Activated naive CD4-positive, alpha-beta T cell treated with anti-CD3 and anti-CD28 coated beads, Interleukin-2, amount 50 U/mL, for 72 hours (primary cell): Measurements from ENCODE around the gene HECTD4. TPM values are rescaled to one million over a fixed set of nuclear protein-coding genes. Genes with fewer than 3 reads are reported as not detected.
"Not testable (repeated sequence)": the region's sequence is repeated elsewhere in the genome, so short reads cannot be mapped to it uniquely, and the experiment has no call there.

ENCODE experiments used
- ATAC-seq, 2 donors: fragments of 150-1000 bp; cut with Tn5 transposase; 2 replicates each; pipeline ENCODE4 v1.10.0; 2021; ENCODE audit warnings: mild to moderate bottlenecking in 2 of 2, moderate library complexity in 2 of 2
- DNase-seq, 2 donors: peaks; one replicate each; pipeline ENCODE4 v3.0.0; 2021 to 2022; ENCODE audit warnings: low spot score in 2 of 2
- H3K27ac Mint-ChIP-seq, 2 donors: one replicate each; pipeline ENCODE4 v1.8.0; 2022; ENCODE audit warnings: mild to moderate bottlenecking in 2 of 2, mixed read lengths in 2 of 2
- H3K36me3 Mint-ChIP-seq, 2 donors: one replicate each; pipeline ENCODE4 v1.8.0; 2022; ENCODE audit warnings: mixed read lengths in 2 of 2
- H3K9me3 Mint-ChIP-seq, 2 donors: one replicate each; pipeline ENCODE4 v1.8.0; 2022; ENCODE audit warnings: mixed read lengths in 2 of 2
- total RNA-seq, 2 donors: library from RNA; stranded (reverse); gene quantifications; one replicate each; pipeline ENCODE4 v1.2.3, GENCODE V29; 2022

HECTD4 gene
- total RNA-seq, 2 donors from 2014 or later: 26.7 to 31.0 TPM

GRCh38 chr12:112347581-112347982 is 34.6 kb downstream of the HECTD4 start:
- ATAC-seq: peak in 1 of 2 donors; percentile 35
- H3K9me3 Mint-ChIP-seq: no peaks in the 10 kb centered on the region
- no peak for DNase-seq
- no peak overlapping the region for H3K27ac Mint-ChIP-seq
- no peaks in the 10 kb centered on the region for H3K36me3 Mint-ChIP-seq

GRCh38 chr12:112346194-112346593 is 36.0 kb downstream of the HECTD4 start:
- no peaks in the 10 kb centered on the region for H3K36me3 Mint-ChIP-seq
- DNase-seq (no peak), ATAC-seq (no peak)
- no peaks in the 10 kb centered on the region for H3K9me3 Mint-ChIP-seq
- no peak overlapping the region for H3K27ac Mint-ChIP-seq

GRCh38 chr12:112344220-112344619 is 38.0 kb downstream of the HECTD4 start:
- DNase-seq: no peak
- Mint-ChIP-seq H3K9me3 (no peaks in the 10 kb centered on the region), H3K36me3 (no peaks in the 10 kb centered on the region), H3K27ac (no peak overlapping the region)
- no peak for ATAC-seq

GRCh38 chr12:112342587-112342986 is 39.6 kb downstream of the HECTD4 start:
- DNase-seq (no peak), ATAC-seq (no peak)
- Mint-ChIP-seq H3K36me3 (no peaks in the 10 kb centered on the region), H3K9me3 (no peaks in the 10 kb centered on the region), H3K27ac (no peak overlapping the region)

- H3K9me3 Mint-ChIP-seq: no peaks in the 10 kb centered on the region
- no peaks in the 10 kb centered on the region for H3K36me3 Mint-ChIP-seq
- DNase-seq: no peak
- ATAC-seq: no peak
- H3K27ac Mint-ChIP-seq: no peak overlapping the region
Measured at GRCh38 chr12:112341046-112341825, 41.0 kb downstream of the HECTD4 start.

- no peak for DNase-seq
- no peak for ATAC-seq
- Mint-ChIP-seq H3K36me3 (no peaks in the 10 kb centered on the region), H3K27ac (no peak overlapping the region), H3K9me3 (no peaks in the 10 kb centered on the region)
Measured at GRCh38 chr12:112340230-112340629, 42.0 kb downstream of the HECTD4 start.

- H3K27ac Mint-ChIP-seq, DNase-seq, H3K36me3 Mint-ChIP-seq, ATAC-seq, H3K9me3 Mint-ChIP-seq: not testable (repeated sequence)
Measured at GRCh38 chr12:112334999-112335398, 47.2 kb downstream of the HECTD4 start.

GRCh38 chr12:112333019-112333418 is 49.2 kb downstream of the HECTD4 start:
- no peaks in the 10 kb centered on the region for H3K36me3 Mint-ChIP-seq
- DNase-seq (no peak), ATAC-seq (no peak)
- no peak overlapping the region for H3K27ac Mint-ChIP-seq
- H3K9me3 Mint-ChIP-seq: peaks cover 0 to 5% of the 10 kb centered on the region in 2 donors

- DNase-seq: no peak
- no peak for ATAC-seq
- Mint-ChIP-seq H3K9me3 (peaks cover 0 to 5% of the 10 kb centered on the region in 2 donors), H3K27ac (no peak overlapping the region), H3K36me3 (no peaks in the 10 kb centered on the region)
Measured at GRCh38 chr12:112331886-112332285, 50.3 kb downstream of the HECTD4 start.

GRCh38 chr12:112330706-112331105 is 51.5 kb downstream of the HECTD4 start:
- DNase-seq (no peak), ATAC-seq (no peak)
- Mint-ChIP-seq H3K27ac (no peak overlapping the region), H3K36me3 (no peaks in the 10 kb centered on the region), H3K9me3 (peaks cover 0 to 5% of the 10 kb centered on the region in 2 donors)

GRCh38 chr12:112328456-112329124 is 53.6 kb downstream of the HECTD4 start:
- no peak for DNase-seq
- H3K9me3 Mint-ChIP-seq: no peaks in the 10 kb centered on the region
- H3K27ac Mint-ChIP-seq: no peak overlapping the region
- ATAC-seq: no peak
- H3K36me3 Mint-ChIP-seq: no peaks in the 10 kb centered on the region

- DNase-seq (no peak), ATAC-seq (no peak)
- no peak overlapping the region for H3K27ac Mint-ChIP-seq
- H3K36me3 Mint-ChIP-seq: no peaks in the 10 kb centered on the region
- H3K9me3 Mint-ChIP-seq: no peaks in the 10 kb centered on the region
Measured at GRCh38 chr12:112327209-112327938, 54.9 kb downstream of the HECTD4 start.

GRCh38 chr12:112325622-112326207 is 56.5 kb downstream of the HECTD4 start:
- no peak for DNase-seq
- no peak for ATAC-seq
- H3K27ac Mint-ChIP-seq: no peak overlapping the region
- H3K36me3 Mint-ChIP-seq: no peaks in the 10 kb centered on the region
- H3K9me3 Mint-ChIP-seq: no peaks in the 10 kb centered on the region

GRCh38 chr12:112325157-112325556 is 57.1 kb downstream of the HECTD4 start:
- Mint-ChIP-seq H3K9me3 (no peaks in the 10 kb centered on the region), H3K36me3 (no peaks in the 10 kb centered on the region), H3K27ac (no peak overlapping the region)
- DNase-seq (no peak), ATAC-seq (no peak)

- H3K36me3 Mint-ChIP-seq: no peaks in the 10 kb centered on the region
- no peak for ATAC-seq
- DNase-seq: no peak
- H3K27ac Mint-ChIP-seq: no peak overlapping the region
- no peaks in the 10 kb centered on the region for H3K9me3 Mint-ChIP-seq
Measured at GRCh38 chr12:112322882-112323547, 59.2 kb downstream of the HECTD4 start.

- Mint-ChIP-seq H3K36me3 (no peaks in the 10 kb centered on the region), H3K27ac (no peak overlapping the region), H3K9me3 (no peaks in the 10 kb centered on the region)
- ATAC-seq: no peak
- no peak for DNase-seq
Measured at GRCh38 chr12:112322441-112322840, 59.8 kb downstream of the HECTD4 start.
